Activated naive CD4-positive, alpha-beta T cell treated with anti-CD3 and anti-CD28 coated beads for 36 hours (primary cell): Measurements from ENCODE around the gene EML5. TPM values are rescaled to one million over a fixed set of nuclear protein-coding genes. Genes with fewer than 3 reads are reported as not detected.

Experiments
- CTCF ChIA-PET: fragments of 350-600 bp; sonication (Branson Sonifier 250); formaldehyde crosslinking; loops from one replicate; lab custom pipeline; 2021; ENCODE audit warnings: antibody characterized with exemption; lab: Charles Lee
- DNase-seq: peaks from one replicate; pipeline ENCODE4 v3.0.0-alpha.2; 2020
- H3K27ac Mint-ChIP-seq: one replicate; pipeline ENCODE4 v1.8.0; 2021; ENCODE audit warnings: mild to moderate bottlenecking, mixed read lengths
- H3K27me3 Mint-ChIP-seq: one replicate; pipeline ENCODE4 v1.8.0; 2021; ENCODE audit warnings: low read depth, mixed read lengths
- H3K36me3 Mint-ChIP-seq: one replicate; pipeline ENCODE4 v1.8.0; 2021; ENCODE audit warnings: low read depth, mixed read lengths
- H3K4me1 Mint-ChIP-seq: one replicate; pipeline ENCODE4 v1.8.0; 2021; ENCODE audit warnings: low read depth, mixed read lengths
- H3K4me3 Mint-ChIP-seq: one replicate; pipeline ENCODE4 v1.8.0; 2021; ENCODE audit warnings: mild to moderate bottlenecking, moderate library complexity, mixed read lengths
- H3K9me3 Mint-ChIP-seq: one replicate; pipeline ENCODE4 v1.8.0; 2021; ENCODE audit warnings: mixed read lengths
- intact Hi-C: fragments of 100-400 bp; cut with micrococcal nuclease; formaldehyde crosslinking; loops from one replicate; pipeline ENCODE4 v1.15.1; 2023
- total RNA-seq, 2 experiments: library from RNA; stranded (reverse); gene quantifications; one replicate each; pipeline ENCODE4 v1.2.3, GENCODE V29; 2021

The EML5 gene
- total RNA-seq, 2 experiments from 2014 or later: 3.7 to 3.8 TPM

GRCh38 chr14:88576222-88576621 is 216.5 kb downstream of the EML5 start:
- Mint-ChIP-seq H3K9me3 (no peaks in the 10 kb centered on the region), H3K27ac (no peak overlapping the region), H3K4me3 (no peak overlapping the region), H3K36me3 (peaks cover 51% of the 10 kb centered on the region), H3K27me3 (no peaks in the 10 kb centered on the region), H3K4me1 (no peaks in the 10 kb centered on the region)
- intact Hi-C loops: no loop called here
- CTCF ChIA-PET: no interaction called here
- no peak for DNase-seq

GRCh38 chr14:88572117-88572516 is 220.6 kb downstream of the EML5 start:
- Mint-ChIP-seq H3K36me3 (peaks cover 60% of the 10 kb centered on the region), H3K4me1 (peaks cover 6% of the 10 kb centered on the region), H3K27ac (no peak overlapping the region), H3K27me3 (no peaks in the 10 kb centered on the region), H3K4me3 (no peak overlapping the region), H3K9me3 (peaks cover 6% of the 10 kb centered on the region)
- no peak for DNase-seq
- CTCF ChIA-PET: no interaction called here
- intact Hi-C loops: no loop called here

DNA sequence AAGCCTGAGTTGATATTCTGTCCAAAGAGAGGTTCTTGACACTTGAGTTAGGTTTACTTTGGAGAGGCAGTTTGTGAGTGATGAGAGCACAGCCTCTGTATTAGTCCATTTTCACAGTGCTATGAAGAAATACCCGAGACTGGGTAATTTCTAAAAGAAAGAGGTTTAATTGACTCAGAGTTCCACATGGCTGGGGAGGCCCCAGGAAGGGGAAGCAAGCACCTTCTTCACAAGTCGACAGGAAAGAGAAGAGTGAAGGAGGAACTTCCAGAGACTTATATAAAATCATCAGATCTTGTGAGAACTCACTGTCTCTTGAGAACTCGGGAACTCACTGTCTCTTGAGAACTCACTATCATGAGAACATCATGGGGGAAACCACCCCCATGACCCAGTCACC is 224.6 kb downstream of the EML5 start:
- Mint-ChIP-seq H3K36me3 (peaks cover 52% of the 10 kb centered on the region), H3K4me3 (no peak overlapping the region), H3K9me3 (peaks cover 6% of the 10 kb centered on the region), H3K27me3 (no peaks in the 10 kb centered on the region), H3K4me1 (peaks cover 21% of the 10 kb centered on the region), H3K27ac (no peak overlapping the region)
- DNase-seq: peak; percentile 11
- intact Hi-C loops: loop anchor here (10.0 kb wide), 1 partner anchor 623 kb away; no protein-coding TSS in a partner anchor
- CTCF ChIA-PET: no interaction called here

DNA sequence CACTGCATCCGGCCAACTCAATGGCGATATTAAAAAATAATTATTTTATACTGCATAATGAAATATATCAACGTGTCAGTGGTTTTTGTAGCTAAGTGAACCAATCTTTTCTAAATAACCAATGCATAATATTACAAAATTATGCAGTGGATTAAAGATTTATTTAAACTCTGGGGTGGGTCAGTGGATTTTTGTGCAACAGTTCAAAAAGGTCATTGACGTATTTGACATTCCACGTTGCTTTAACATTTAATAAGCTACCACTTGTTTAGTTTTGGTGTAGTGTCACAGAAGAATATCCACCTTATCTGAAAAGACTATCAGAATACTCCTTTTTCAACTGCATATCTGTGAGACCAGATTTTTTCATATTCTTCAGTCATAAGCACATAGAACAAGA is 227.3 kb downstream of the EML5 start:
- no peak overlapping the region for H3K27ac Mint-ChIP-seq
- intact Hi-C loops: loop anchor here (10.0 kb wide), 1 partner anchor 621 kb away; no protein-coding TSS in a partner anchor
- peaks cover 9% of the 10 kb centered on the region for H3K27me3 Mint-ChIP-seq
- CTCF ChIA-PET: no interaction called here
- H3K9me3 Mint-ChIP-seq: peaks cover 6% of the 10 kb centered on the region
- peaks cover 28% of the 10 kb centered on the region for H3K4me1 Mint-ChIP-seq
- peaks cover 35% of the 10 kb centered on the region for H3K36me3 Mint-ChIP-seq
- no peak overlapping the region for H3K4me3 Mint-ChIP-seq
- DNase-seq: no peak

DNA sequence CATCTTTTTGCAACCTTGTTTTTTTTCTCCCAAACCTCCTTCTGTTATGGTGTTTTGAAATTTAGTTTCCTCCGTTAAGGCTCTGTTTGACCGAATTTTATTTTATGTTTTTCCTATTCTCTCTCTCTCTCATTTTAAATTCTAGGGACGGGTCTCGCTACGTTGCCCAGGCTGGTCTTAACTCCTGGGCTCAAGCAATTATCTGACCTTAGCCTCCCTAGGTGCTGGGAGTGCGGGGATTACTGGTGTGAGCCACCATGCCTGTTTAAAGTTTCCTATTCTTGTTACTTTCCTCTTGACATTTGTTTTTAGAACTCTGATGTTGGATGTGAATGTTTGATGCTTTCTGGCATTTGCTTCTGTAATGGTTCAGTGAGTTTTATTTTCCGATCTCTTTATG is 228.9 kb downstream of the EML5 start:
- Mint-ChIP-seq H3K4me1 (peaks cover 29% of the 10 kb centered on the region), H3K9me3 (peaks cover 6% of the 10 kb centered on the region), H3K27ac (peak overlapping the region; percentile 47), H3K36me3 (peaks cover 25% of the 10 kb centered on the region), H3K4me3 (peak overlapping the region; percentile 86), H3K27me3 (peaks cover 9% of the 10 kb centered on the region)
- intact Hi-C loops: loop anchor here (1.0 to 10.0 kb wide), 10 partner anchors 36 to 1391 kb away; partner anchors contain the start of genes EFCAB11, EML5, GALC and GPR65
- CTCF ChIA-PET: no interaction called here
- DNase-seq: no peak

DNA sequence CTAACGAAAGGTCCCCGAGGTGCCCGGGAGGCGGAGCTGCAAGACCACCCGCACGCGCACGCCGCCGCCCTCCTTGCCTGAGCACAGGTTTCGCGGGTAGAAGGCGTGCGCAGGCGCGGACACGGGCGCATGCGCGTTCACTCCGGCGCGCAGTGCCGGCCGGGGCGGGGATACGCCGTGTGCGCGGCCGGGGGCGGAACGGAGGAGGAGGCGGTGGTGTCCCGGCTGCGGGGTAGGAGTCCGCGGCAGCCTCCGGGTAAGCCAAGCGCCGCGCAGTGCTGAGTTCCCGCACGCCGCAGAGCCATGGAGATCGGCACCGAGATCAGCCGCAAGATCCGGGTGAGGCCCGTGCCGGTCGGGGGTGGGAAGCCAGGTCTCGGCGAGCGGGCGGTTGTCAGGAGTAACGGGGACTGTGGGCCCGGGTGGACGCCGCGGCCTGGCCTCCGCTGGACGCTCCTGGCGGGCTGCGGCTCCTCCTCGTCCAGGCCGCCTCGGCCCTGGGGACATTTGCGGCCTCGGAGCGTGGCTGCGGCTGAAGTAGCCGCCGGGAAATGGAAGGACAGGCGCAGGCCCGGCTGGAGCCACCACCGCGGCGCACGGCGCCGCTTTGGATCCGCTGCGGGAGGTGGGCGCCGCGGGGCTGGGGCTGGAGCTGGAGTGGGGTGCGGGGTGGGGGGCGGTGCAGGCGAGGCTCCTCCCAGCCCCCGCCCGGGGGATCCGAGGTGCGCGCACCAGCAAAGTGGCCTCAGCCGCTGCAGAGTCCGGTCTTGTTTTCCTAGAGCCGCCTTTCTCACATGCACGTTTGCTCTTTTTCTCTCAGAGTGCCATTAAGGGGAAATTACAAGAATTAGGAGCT is 229.7 kb downstream of the EML5 start, which contains the start of gene ZC3H14:
Gene ZC3H14 (plus strand): TSS at position 207 of the 856 bp plus-strand sequence. CDS start 97 bp downstream, at position 304.
- H3K4me1 Mint-ChIP-seq: peaks cover 28% of the 10 kb centered on the region
- CTCF ChIA-PET: no interaction called here
- H3K9me3 Mint-ChIP-seq: peaks cover 2% of the 10 kb centered on the region

DNA sequence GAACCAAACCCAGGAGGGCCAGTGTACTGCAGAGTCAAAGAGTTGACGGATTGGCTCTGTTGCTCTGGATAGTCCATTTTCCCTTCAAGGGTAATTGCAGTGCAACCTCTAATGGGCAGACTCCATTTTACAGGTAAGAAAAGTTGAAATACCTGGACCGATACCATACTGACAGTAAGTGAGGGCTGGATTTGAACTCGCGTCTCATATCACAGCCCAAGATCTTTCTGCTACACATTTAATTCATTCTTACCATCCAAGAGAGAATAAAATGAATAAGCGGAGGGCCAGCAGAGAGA is 230.3 kb downstream of the EML5 start:
- peak overlapping the region; percentile 54 for H3K27ac Mint-ChIP-seq
- H3K4me3 Mint-ChIP-seq: peak overlapping the region; percentile 86
- peaks cover 9% of the 10 kb centered on the region for H3K27me3 Mint-ChIP-seq
- DNase-seq: no peak
- H3K9me3 Mint-ChIP-seq: no peaks in the 10 kb centered on the region
- intact Hi-C loops: loop anchor here (1.0 to 10.0 kb wide), 9 partner anchors 11 to 1392 kb away; partner anchors contain the start of genes EFCAB11, GALC, GPR65 and SPATA7
- CTCF ChIA-PET: no interaction called here
- peaks cover 29% of the 10 kb centered on the region for H3K4me1 Mint-ChIP-seq
- H3K36me3 Mint-ChIP-seq: peaks cover 12% of the 10 kb centered on the region

More for the DNA sequence above, 229.7 kb downstream of the EML5 start, which contains the start of gene ZC3H14:
- Mint-ChIP-seq H3K36me3 (peaks cover 17% of the 10 kb centered on the region), H3K27ac (peak within 1 kb of the TSS; percentile 82), H3K27me3 (peaks cover 9% of the 10 kb centered on the region), H3K4me3 (peak within 1 kb of the TSS; percentile 86)
- DNase-seq: peak; percentile 87
- intact Hi-C loops: loop anchor here (1.0 to 10.0 kb wide), 11 partner anchors 12 to 1392 kb away; partner anchors contain the start of genes EFCAB11, EML5, GALC and GPR65

Other genes starting within 250 kb of the EML5 start
- gene PTPN21, start 237.9 kb downstream of the EML5 start, total RNA-seq: under 1 TPM in 1 of 2 experiments, not detected in 1; 0.17 TPM
- 10 to 100 TPM; 33.3 to 37.9 TPM for gene ZC3H14, start 229.9 kb downstream of the EML5 start, total RNA-seq
- 1 to 10 TPM; 1.8 to 1.9 TPM for gene TTC8, start 31.7 kb upstream of the EML5 start, total RNA-seq